HG02943 (cell line): ENCODE results near the gene SH3GL1.
A peak's percentile ranks its signal among the peaks of the same experiment; 100 is the strongest.

Experiments used
- ATAC-seq: cut with Tn5 transposase; IDR thresholded peaks from one replicate; pipeline ENCODE4 v1.9.1; 2021; ENCODE audit warnings: mild to moderate bottlenecking, low read depth, moderate library complexity; ENCODE audit not compliant: unreplicated experiment

The SH3GL1 gene

GRCh38 chr19:4400135-4400936 is at the start of gene SH3GL1:
Gene SH3GL1 (minus strand): TSS chr19:4400547. CDS start chr19:4400368, 179 bp downstream.
- ATAC-seq: peak; percentile 48

GRCh38 chr19:4449639-4450028 is 49.3 kb upstream of the SH3GL1 start:
- ATAC-seq: no peak

- ATAC-seq: no peak
Measured at GRCh38 chr19:4449022-4449638, 48.8 kb upstream of the SH3GL1 start.

- no peak for ATAC-seq
Measured at GRCh38 chr19:4448147-4448985, 48.0 kb upstream of the SH3GL1 start.

GRCh38 chr19:4447327-4448146 is 47.2 kb upstream of the SH3GL1 start:
- ATAC-seq: no peak

- ATAC-seq: no peak
Measured at GRCh38 chr19:4446704-4447200, 46.4 kb upstream of the SH3GL1 start.

- no peak for ATAC-seq
Measured at GRCh38 chr19:4445963-4446703, 45.8 kb upstream of the SH3GL1 start.

- no peak for ATAC-seq
Measured at GRCh38 chr19:4444765-4445741, 44.7 kb upstream of the SH3GL1 start.

GRCh38 chr19:4443966-4444764 is 43.8 kb upstream of the SH3GL1 start:
- no peak for ATAC-seq

- ATAC-seq: no peak
Measured at GRCh38 chr19:4443188-4443587, 42.8 kb upstream of the SH3GL1 start.

GRCh38 chr19:4442819-4443146 is 42.4 kb upstream of the SH3GL1 start:
- ATAC-seq: no peak

- ATAC-seq: no peak
Measured at GRCh38 chr19:4441994-4442818, 41.9 kb upstream of the SH3GL1 start.

GRCh38 chr19:4439243-4439642 is 38.9 kb upstream of the SH3GL1 start:
- no peak for ATAC-seq

GRCh38 chr19:4437103-4437502 is 36.8 kb upstream of the SH3GL1 start:
- no peak for ATAC-seq

- ATAC-seq: no peak
Measured at GRCh38 chr19:4436231-4436630, 35.9 kb upstream of the SH3GL1 start.

- no peak for ATAC-seq
Measured at GRCh38 chr19:4434391-4434790, 34.0 kb upstream of the SH3GL1 start.
